GM12878 (cell line): ENCODE measurements around the gene KRT10.

Source experiments
- CBFB ChIP-seq: IDR thresholded peaks from 2 replicates; pipeline ENCODE4 v1.6.1; 2016; ENCODE audit warnings: antibody characterized with exemption, low read depth
- ESRRA ChIP-seq: IDR thresholded peaks from 2 replicates; pipeline ENCODE4 v1.6.1; 2012; ENCODE audit warnings: mild to moderate bottlenecking, low read length, improper control_type of control experiment
- FOS ChIP-seq: IDR thresholded peaks from 3 replicates; pipeline ENCODE4 v1.6.1; 2011; ENCODE audit warnings: borderline replicate concordance; ENCODE audit not compliant: insufficient read length; ENCODE audit errors: extremely low read depth
- POLR2A ChIP-seq: IDR thresholded peaks from 2 replicates; pipeline ENCODE4 v1.6.1; 2011; ENCODE audit warnings: low read depth, mild to moderate bottlenecking, low read length
- RB1 ChIP-seq: fragments of 450-650 bp; formaldehyde crosslinking; IDR thresholded peaks from 2 replicates; pipeline ENCODE4 v1.6.1; 2017; ENCODE audit warnings: mild to moderate bottlenecking, borderline replicate concordance
- TARDBP ChIP-seq: IDR thresholded peaks from 2 replicates; pipeline ENCODE4 v1.6.1; 2016; ENCODE audit warnings: borderline replicate concordance
- ZNF24 ChIP-seq: fragments of 450-650 bp; IDR thresholded peaks from 2 replicates; pipeline ENCODE4 v1.6.1; 2017; ENCODE audit warnings: antibody characterized with exemption, mild to moderate bottlenecking
- TF ChIP-seq, protein P1 (sequence below), 3 experiments: IDR thresholded peaks in 2 of 3; conservative IDR thresholded peaks in 1 of 3; 2 replicates each; pipeline ENCODE4 v1.5.1; 2011; ENCODE audit warnings: low read depth in 3 of 3, low read length in 3 of 3, mild to moderate bottlenecking in 3 of 3, control low read depth in 2 of 3, moderate library complexity in 2 of 3, inconsistent platforms in 1 of 3, mixed read lengths in 1 of 3; ENCODE audit not compliant: control insufficient read depth in 2 of 3, insufficient read depth in 1 of 3; ENCODE audit errors: extremely low read depth in 1 of 3
- TF ChIP-seq, protein P2 (sequence below): IDR thresholded peaks from 2 replicates; pipeline ENCODE4 v1.6.1; 2012; ENCODE audit warnings: mild to moderate bottlenecking, low read depth, low read length

DNA sequence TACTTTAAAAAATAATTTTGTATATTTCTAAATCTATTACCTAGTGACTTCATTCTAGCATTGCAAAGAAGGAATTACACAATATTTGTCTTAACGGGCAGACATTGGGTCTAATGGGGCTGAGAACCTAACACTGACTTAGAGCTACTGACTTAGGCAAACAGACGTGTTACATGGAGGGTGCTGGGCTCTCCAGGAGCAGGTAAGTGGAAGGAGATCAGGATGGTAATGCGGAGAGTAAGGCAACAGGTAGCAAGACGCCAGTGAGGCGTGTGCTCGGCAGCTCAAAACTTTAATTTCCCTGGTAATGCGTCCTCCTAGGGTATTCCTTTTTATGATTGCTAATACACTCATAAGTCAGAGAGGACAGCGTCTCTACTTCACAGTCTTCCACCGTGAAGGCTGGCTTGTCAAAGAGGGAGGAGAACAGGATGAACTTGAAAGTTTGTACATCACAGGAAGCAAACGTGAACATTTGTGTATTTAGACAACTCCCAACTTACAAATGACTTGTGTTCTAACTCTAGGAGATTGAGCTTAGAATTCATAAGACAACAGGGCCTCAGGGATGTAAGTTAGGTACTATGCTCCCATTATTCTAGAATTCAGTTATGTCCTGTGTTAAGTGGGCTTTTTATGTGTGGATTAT lies 27.3 kb downstream of the KRT10 start:
- no peak for TF ChIP-seq TARDBP
- TF ChIP-seq, protein P1, sequence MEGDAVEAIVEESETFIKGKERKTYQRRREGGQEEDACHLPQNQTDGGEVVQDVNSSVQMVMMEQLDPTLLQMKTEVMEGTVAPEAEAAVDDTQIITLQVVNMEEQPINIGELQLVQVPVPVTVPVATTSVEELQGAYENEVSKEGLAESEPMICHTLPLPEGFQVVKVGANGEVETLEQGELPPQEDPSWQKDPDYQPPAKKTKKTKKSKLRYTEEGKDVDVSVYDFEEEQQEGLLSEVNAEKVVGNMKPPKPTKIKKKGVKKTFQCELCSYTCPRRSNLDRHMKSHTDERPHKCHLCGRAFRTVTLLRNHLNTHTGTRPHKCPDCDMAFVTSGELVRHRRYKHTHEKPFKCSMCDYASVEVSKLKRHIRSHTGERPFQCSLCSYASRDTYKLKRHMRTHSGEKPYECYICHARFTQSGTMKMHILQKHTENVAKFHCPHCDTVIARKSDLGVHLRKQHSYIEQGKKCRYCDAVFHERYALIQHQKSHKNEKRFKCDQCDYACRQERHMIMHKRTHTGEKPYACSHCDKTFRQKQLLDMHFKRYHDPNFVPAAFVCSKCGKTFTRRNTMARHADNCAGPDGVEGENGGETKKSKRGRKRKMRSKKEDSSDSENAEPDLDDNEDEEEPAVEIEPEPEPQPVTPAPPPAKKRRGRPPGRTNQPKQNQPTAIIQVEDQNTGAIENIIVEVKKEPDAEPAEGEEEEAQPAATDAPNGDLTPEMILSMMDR (IDR thresholded peaks at IDR 0.05 in 2 of 3, conservative IDR thresholded peaks at IDR 0.05 in 1 of 3; ENCODE audit: control insufficient read depth in 2 of 3, extremely low read depth in 1 of 3, insufficient read depth in 1 of 3, low read depth in 3 of 3, low read length in 3 of 3), result no peak
- TF ChIP-seq, protein P2, sequence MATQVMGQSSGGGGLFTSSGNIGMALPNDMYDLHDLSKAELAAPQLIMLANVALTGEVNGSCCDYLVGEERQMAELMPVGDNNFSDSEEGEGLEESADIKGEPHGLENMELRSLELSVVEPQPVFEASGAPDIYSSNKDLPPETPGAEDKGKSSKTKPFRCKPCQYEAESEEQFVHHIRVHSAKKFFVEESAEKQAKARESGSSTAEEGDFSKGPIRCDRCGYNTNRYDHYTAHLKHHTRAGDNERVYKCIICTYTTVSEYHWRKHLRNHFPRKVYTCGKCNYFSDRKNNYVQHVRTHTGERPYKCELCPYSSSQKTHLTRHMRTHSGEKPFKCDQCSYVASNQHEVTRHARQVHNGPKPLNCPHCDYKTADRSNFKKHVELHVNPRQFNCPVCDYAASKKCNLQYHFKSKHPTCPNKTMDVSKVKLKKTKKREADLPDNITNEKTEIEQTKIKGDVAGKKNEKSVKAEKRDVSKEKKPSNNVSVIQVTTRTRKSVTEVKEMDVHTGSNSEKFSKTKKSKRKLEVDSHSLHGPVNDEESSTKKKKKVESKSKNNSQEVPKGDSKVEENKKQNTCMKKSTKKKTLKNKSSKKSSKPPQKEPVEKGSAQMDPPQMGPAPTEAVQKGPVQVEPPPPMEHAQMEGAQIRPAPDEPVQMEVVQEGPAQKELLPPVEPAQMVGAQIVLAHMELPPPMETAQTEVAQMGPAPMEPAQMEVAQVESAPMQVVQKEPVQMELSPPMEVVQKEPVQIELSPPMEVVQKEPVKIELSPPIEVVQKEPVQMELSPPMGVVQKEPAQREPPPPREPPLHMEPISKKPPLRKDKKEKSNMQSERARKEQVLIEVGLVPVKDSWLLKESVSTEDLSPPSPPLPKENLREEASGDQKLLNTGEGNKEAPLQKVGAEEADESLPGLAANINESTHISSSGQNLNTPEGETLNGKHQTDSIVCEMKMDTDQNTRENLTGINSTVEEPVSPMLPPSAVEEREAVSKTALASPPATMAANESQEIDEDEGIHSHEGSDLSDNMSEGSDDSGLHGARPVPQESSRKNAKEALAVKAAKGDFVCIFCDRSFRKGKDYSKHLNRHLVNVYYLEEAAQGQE, result no peak
- no peak for TF ChIP-seq FOS
- TF ChIP-seq RB1, result no peak
- TF ChIP-seq ESRRA, result no peak
- no peak for TF ChIP-seq CBFB
- no peak for TF ChIP-seq ZNF24
- TF ChIP-seq POLR2A, result no peak
